HG02678 (cell line): ENCODE data around the gene CPSF6.

Experiments
- ATAC-seq: cut with Tn5 transposase; IDR thresholded peaks from one replicate; pipeline ENCODE4 v1.9.1; 2021; ENCODE audit warnings: mild to moderate bottlenecking, moderate library complexity; ENCODE audit not compliant: unreplicated experiment

Gene CPSF6

DNA sequence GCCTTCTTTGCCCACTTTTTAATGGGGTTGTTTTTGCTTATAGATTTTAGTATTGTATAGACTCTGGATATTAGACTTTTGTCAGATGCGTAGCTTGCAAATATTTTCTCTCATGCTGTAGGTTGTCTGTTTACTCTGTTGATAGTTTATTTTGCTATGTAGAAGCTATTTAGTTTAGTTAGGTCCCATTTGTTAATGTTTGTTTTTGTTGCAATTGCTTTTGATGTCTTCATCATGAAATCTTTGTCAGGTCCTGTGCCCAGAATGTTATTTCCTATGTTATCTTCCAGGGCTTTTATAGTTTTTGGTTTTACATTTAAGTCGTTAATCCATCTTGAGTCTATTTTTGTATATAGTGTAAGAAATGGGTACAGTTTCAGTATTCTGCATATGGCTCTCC lies 78.9 kb downstream of the CPSF6 start:
- ATAC-seq: no peak

- no peak for ATAC-seq
Observed at GRCh38 chr12:69321351-69321750, 82.0 kb downstream of the CPSF6 start.
